KMS-11 (cell line): ENCODE measurements around the gene PPP1R36.

Experiments used
- H2AFZ ChIP-seq: fragments of 200-600 bp; sonication (generic); 2 replicates; pipeline ENCODE4 v1.6.1; 2016; ENCODE audit warnings: antibody characterized with exemption, mixed run types, low read depth
- H3K27ac ChIP-seq: fragments of 200-600 bp; sonication (generic); 2 replicates; pipeline ENCODE4 v1.6.1; 2016; ENCODE audit warnings: mild to moderate bottlenecking, mixed run types
- H3K27me3 ChIP-seq: fragments of 200-600 bp; sonication (generic); 2 replicates; pipeline ENCODE4 v1.6.1; 2017; ENCODE audit warnings: mild to moderate bottlenecking, low read depth, mixed run types, moderate library complexity; ENCODE audit not compliant: insufficient read depth
- H3K36me3 ChIP-seq: fragments of 200-600 bp; sonication (generic); 2 replicates; pipeline ENCODE4 v1.6.1; 2017; ENCODE audit warnings: mild to moderate bottlenecking, mixed run types; ENCODE audit not compliant: insufficient read depth
- H3K4me1 ChIP-seq: fragments of 200-600 bp; sonication (generic); 2 replicates; pipeline ENCODE4 v1.6.1; 2016; ENCODE audit warnings: mild to moderate bottlenecking, low read depth, mixed run types; ENCODE audit not compliant: poor library complexity, severe bottlenecking
- H3K4me2 ChIP-seq: fragments of 200-600 bp; sonication (generic); 2 replicates; pipeline ENCODE4 v1.7.0; 2016; ENCODE audit warnings: mild to moderate bottlenecking, mixed run types
- H3K4me3 ChIP-seq: fragments of 200-600 bp; sonication (generic); IDR thresholded peaks from 2 replicates; pipeline ENCODE4 v1.6.1; 2017; ENCODE audit warnings: low read depth, low read length, mixed read lengths; ENCODE audit not compliant: insufficient read depth
- H3K79me2 ChIP-seq: fragments of 200-600 bp; sonication (generic); 2 replicates; pipeline ENCODE4 v1.6.1; 2016; ENCODE audit warnings: low read depth, mixed run types; ENCODE audit not compliant: insufficient read depth
- H3K9ac ChIP-seq: fragments of 200-600 bp; sonication (generic); 2 replicates; pipeline ENCODE4 v1.6.1; 2016; ENCODE audit warnings: mild to moderate bottlenecking, mixed run types
- H4K20me1 ChIP-seq: fragments of 200-600 bp; sonication (generic); 2 replicates; pipeline ENCODE4 v1.6.1; 2016; ENCODE audit warnings: mild to moderate bottlenecking, mixed run types; ENCODE audit not compliant: insufficient read depth
- CTCF ChIP-seq: fragments of 200-600 bp; sonication (generic); conservative IDR thresholded peaks from 2 replicates; pipeline ENCODE4 v1.6.1; 2017; ENCODE audit warnings: low read depth, mild to moderate bottlenecking, antibody characterized with exemption, low read length, moderate library complexity, mixed read lengths

PPP1R36 gene

GRCh38 chr14:64541972-64542835 is 7.6 kb upstream of the PPP1R36 start:
- Histone ChIP-seq H3K27me3 (no peaks in the 10 kb centered on the region), H3K36me3 (no peaks in the 10 kb centered on the region), H3K79me2 (no peaks in the 10 kb centered on the region), H2AFZ (no peak overlapping the region), H4K20me1 (no peaks in the 10 kb centered on the region), H3K9ac (no peak overlapping the region), H3K4me2 (no peak overlapping the region), H3K4me3 (no peak overlapping the region), H3K27ac (no peak overlapping the region), H3K4me1 (peaks cover 10% of the 10 kb centered on the region)
- no peak for TF ChIP-seq CTCF

GRCh38 chr14:64542836-64543201 is 6.9 kb upstream of the PPP1R36 start:
- no peak overlapping the region for H3K27ac ChIP-seq
- no peaks in the 10 kb centered on the region for H3K36me3 ChIP-seq
- no peak overlapping the region for H3K9ac ChIP-seq
- no peak overlapping the region for H3K4me3 ChIP-seq
- peaks cover 4% of the 10 kb centered on the region for H3K4me1 ChIP-seq
- H4K20me1 ChIP-seq: no peaks in the 10 kb centered on the region
- no peak overlapping the region for H2AFZ ChIP-seq
- no peak for TF ChIP-seq CTCF
- H3K79me2 ChIP-seq: no peaks in the 10 kb centered on the region
- no peaks in the 10 kb centered on the region for H3K27me3 ChIP-seq
- H3K4me2 ChIP-seq: no peak overlapping the region

- Histone ChIP-seq H3K9ac (no peak overlapping the region), H2AFZ (no peak overlapping the region), H3K4me1 (no peaks in the 10 kb centered on the region), H4K20me1 (no peaks in the 10 kb centered on the region), H3K27ac (no peak overlapping the region), H3K36me3 (no peaks in the 10 kb centered on the region), H3K27me3 (no peaks in the 10 kb centered on the region), H3K4me2 (no peak overlapping the region), H3K4me3 (no peak overlapping the region), H3K79me2 (no peaks in the 10 kb centered on the region)
- TF ChIP-seq CTCF: no peak
Observed at GRCh38 chr14:64544607-64545312, 5.0 kb upstream of the PPP1R36 start.

- no peaks in the 10 kb centered on the region for H3K36me3 ChIP-seq
- no peaks in the 10 kb centered on the region for H3K4me1 ChIP-seq
- no peaks in the 10 kb centered on the region for H3K27me3 ChIP-seq
- no peak overlapping the region for H3K4me2 ChIP-seq
- no peaks in the 10 kb centered on the region for H4K20me1 ChIP-seq
- no peak overlapping the region for H3K9ac ChIP-seq
- H3K79me2 ChIP-seq: no peaks in the 10 kb centered on the region
- H3K27ac ChIP-seq: no peak overlapping the region
- H2AFZ ChIP-seq: no peak overlapping the region
- H3K4me3 ChIP-seq: no peak overlapping the region
- no peak for TF ChIP-seq CTCF
Observed at GRCh38 chr14:64549016-64549415, 745 bp upstream of the PPP1R36 start.
